Measurements from ENCODE around the gene SPN.

- no peak for TF ChIP-seq CTCF (IDR thresholded peaks at IDR 0.05)
- TF ChIP-seq POLR2A (IDR thresholded peaks at IDR 0.05) = no peak
Observed at GRCh38 chr16:29688172-29688571, 25.1 kb downstream of the SPN start.

All from vagina (tissue), 2 donors.